HCT116 (cell line): ENCODE data around the gene ALKBH6. TPM values are rescaled to one million over a fixed set of nuclear protein-coding genes. Genes with fewer than 3 reads are reported as not detected.

Source experiments
- ATAC-seq: fragments of 200-7000 bp; cut with Tn5 transposase; 2 replicates; pipeline ENCODE4 v1.9.1; 2020; ENCODE audit warnings: mild to moderate bottlenecking, moderate library complexity
- BruUV-seq: library from RNA; stranded (reverse); fragments of 400-500 nt; replicated peaks from 2 replicates; lab custom pipeline; 2021; lab: Mats Ljungman, UMichigan
- CTCF ChIA-PET: fragments of 300-600 bp; sonication (Branson Sonifier 250); formaldehyde crosslinking; loops from one replicate; lab custom pipeline; 2021; ENCODE audit warnings: antibody characterized with exemption; lab: Charles Lee
- POLR2A ChIA-PET: fragments of 300-600, 350-600 bp; sonication (Branson Sonifier 250); formaldehyde crosslinking; loops from one replicate; lab custom pipeline; 2021; ENCODE audit warnings: antibody characterized with exemption; lab: Charles Lee
- RAD21 ChIA-PET, 2 experiments: fragments of 300-600 bp; sonication (Branson Sonifier 250); formaldehyde crosslinking; loops; one replicate each; lab custom pipeline; 2023; ENCODE audit warnings: low total read pairs in 2 of 2; ENCODE audit not compliant: uncharacterized antibody in 2 of 2, unreplicated experiment in 2 of 2, low non-redundant PET in 1 of 2; lab: Charles Lee
- DNase-seq: peaks from one replicate; pipeline ENCODE4 v3.0.0-alpha.2; 2010; ENCODE audit warnings: low read depth, low spot score
- H2AFZ ChIP-seq: fragments of 200-600 bp; shearing (Covaris generic), sonication (generic); 2 replicates; pipeline ENCODE4 v1.6.1; 2017; ENCODE audit warnings: low read depth, mixed run types, mixed read lengths, antibody characterized with exemption, low read length; ENCODE audit not compliant: poor library complexity, severe bottlenecking
- H3K27ac ChIP-seq: 2 replicates; pipeline ENCODE4 v1.5.1; 2012; ENCODE audit warnings: low read depth, low read length
- H3K27me3 ChIP-seq: fragments of 200-600 bp; sonication (generic); 2 replicates; pipeline ENCODE4 v1.6.1; 2016; ENCODE audit warnings: mixed run types, low read length, mixed read lengths; ENCODE audit not compliant: insufficient read depth
- H3K36me3 ChIP-seq, 2 experiments: fragments of 200-500 bp in 1 of 2; fragments of 200-600 bp in 1 of 2; sonication (Bioruptor generic) in 1 of 2; sonication (generic) in 1 of 2; 2 replicates each; pipeline versions ENCODE4 v1.5.1 to v1.6.1; 2014 to 2016; ENCODE audit warnings: low read length in 2 of 2, inconsistent platforms in 1 of 2, mixed read lengths in 1 of 2, mixed run types in 1 of 2; ENCODE audit not compliant: insufficient read depth in 2 of 2, control insufficient read depth in 1 of 2
- H3K4me1 ChIP-seq, 2 experiments: fragments of 200-600 bp in 1 of 2; sonication (generic) in 1 of 2; 2 replicates each; pipeline versions ENCODE4 v1.5.1 to v1.6.1; 2012 to 2017; ENCODE audit warnings: low read length in 2 of 2, inconsistent platforms in 1 of 2, mild to moderate bottlenecking in 1 of 2, mixed read lengths in 1 of 2, mixed run types in 1 of 2, moderate library complexity in 1 of 2; ENCODE audit not compliant: insufficient read depth in 2 of 2, control insufficient read depth in 1 of 2
- H3K4me2 ChIP-seq: fragments of 200-600 bp; sonication (generic); 2 replicates; pipeline ENCODE4 v1.6.1; 2017; ENCODE audit warnings: mixed run types, low read length, mixed read lengths
- H3K4me3 ChIP-seq, 2 experiments: fragments of 200-600 bp in 1 of 2; sonication (generic) in 1 of 2; replicated peaks in 1 of 2; 2 replicates each; pipeline ENCODE4 v1.5.1; 2011 to 2016; ENCODE audit warnings: low read length in 2 of 2, control low read depth in 1 of 2, low read depth in 1 of 2, mild to moderate bottlenecking in 1 of 2, mixed read lengths in 1 of 2, mixed run types in 1 of 2
- H3K79me2 ChIP-seq: fragments of 200-600 bp; sonication (generic); 2 replicates; pipeline ENCODE4 v1.6.1; 2017; ENCODE audit warnings: mild to moderate bottlenecking, mixed run types, low read length, moderate library complexity, mixed read lengths; ENCODE audit not compliant: insufficient read depth
- H3K9ac ChIP-seq: fragments of 200-600 bp; sonication (generic); 2 replicates; pipeline ENCODE4 v1.6.1; 2016; ENCODE audit warnings: low read length, mixed read lengths
- H3K9me2 ChIP-seq: fragments of 200-600 bp; sonication (generic), shearing (Covaris generic); 2 replicates; pipeline ENCODE4 v1.6.1; 2017; ENCODE audit warnings: mixed run types, mild to moderate bottlenecking, moderate library complexity; ENCODE audit not compliant: insufficient read depth
- H3K9me3 ChIP-seq, 2 experiments: fragments of 200-500 bp in 1 of 2; fragments of 200-600 bp in 1 of 2; sonication (Bioruptor generic) in 1 of 2; sonication (generic) in 1 of 2; 2 replicates each; pipeline ENCODE4 v1.6.1; 2014 to 2017; ENCODE audit warnings: low read length in 2 of 2, mixed read lengths in 2 of 2, inconsistent platforms in 1 of 2, low read depth in 1 of 2, mild to moderate bottlenecking in 1 of 2, mixed run types in 1 of 2, moderate library complexity in 1 of 2; ENCODE audit not compliant: control insufficient read depth in 1 of 2, insufficient read depth in 1 of 2
- H4K20me1 ChIP-seq: fragments of 200-600 bp; sonication (generic), shearing (Covaris generic); 2 replicates; pipeline ENCODE4 v1.6.1; 2017; ENCODE audit warnings: mixed run types, mild to moderate bottlenecking, moderate library complexity; ENCODE audit not compliant: insufficient read depth
- CBX3 ChIP-seq: IDR thresholded peaks from 2 replicates; pipeline ENCODE4 v1.6.1; 2012; ENCODE audit warnings: low read depth
- CTCF ChIP-seq, 3 experiments: fragments of 200-600 bp in 1 of 3; sonication (generic) in 1 of 3; IDR thresholded peaks in 2 of 3; conservative IDR thresholded peaks in 1 of 3; 2 replicates each; pipeline ENCODE4 v1.5.1; 2012 to 2017; ENCODE audit warnings: low read depth in 2 of 3, low read length in 2 of 3, antibody characterized with exemption in 1 of 3, borderline replicate concordance in 1 of 3, control low read depth in 1 of 3, mild to moderate bottlenecking in 1 of 3, mixed read lengths in 1 of 3, mixed run types in 1 of 3, moderate library complexity in 1 of 3; ENCODE audit not compliant: insufficient read depth in 1 of 3
- ELF1 ChIP-seq: IDR thresholded peaks from 2 replicates; pipeline ENCODE4 v1.6.1; 2012; ENCODE audit warnings: low read depth, borderline replicate concordance
- EZH2 ChIP-seq: fragments of 200-600 bp; sonication (generic); IDR thresholded peaks from 2 replicates; pipeline ENCODE4 v1.6.1; 2017; ENCODE audit warnings: antibody characterized with exemption, mixed run types
- EZH2phosphoT487 ChIP-seq: fragments of 200-600 bp; IDR thresholded peaks from 2 replicates; pipeline ENCODE4 v1.6.1; 2018; ENCODE audit warnings: antibody characterized with exemption, borderline replicate concordance
- FOSL1 ChIP-seq: IDR thresholded peaks from 2 replicates; pipeline ENCODE4 v1.6.1; 2012; ENCODE audit warnings: low read depth
- MAX ChIP-seq: IDR thresholded peaks from 2 replicates; pipeline ENCODE4 v1.6.1; 2012
- POLR2A ChIP-seq: IDR thresholded peaks from 2 replicates; pipeline ENCODE4 v1.7.0; 2011; ENCODE audit warnings: borderline replicate concordance; ENCODE audit not compliant: insufficient read depth, insufficient read length; ENCODE audit errors: extremely low read depth
- RAD21 ChIP-seq: IDR thresholded peaks from 2 replicates; pipeline ENCODE4 v1.6.1; 2012; ENCODE audit warnings: low read depth, mild to moderate bottlenecking
- YY1 ChIP-seq: IDR thresholded peaks from 2 replicates; pipeline ENCODE4 v1.6.1; 2011; ENCODE audit warnings: low read length, low read depth, moderate library complexity, mild to moderate bottlenecking; ENCODE audit not compliant: insufficient replicate concordance; ENCODE audit errors: extremely low read depth
- ZBTB33 ChIP-seq: IDR thresholded peaks from 2 replicates; pipeline ENCODE4 v1.6.1; 2011; ENCODE audit warnings: mild to moderate bottlenecking, low read length, moderate library complexity; ENCODE audit not compliant: insufficient replicate concordance; ENCODE audit errors: extremely low read depth
- ZFX ChIP-seq: fragments of 450-650 bp; IDR thresholded peaks from 2 replicates; pipeline ENCODE4 v1.6.1; 2017
- ZNF274 ChIP-seq: fragments of 200-500 bp; sonication (Bioruptor generic); IDR thresholded peaks from 2 replicates; pipeline ENCODE4 v1.6.1; 2014; ENCODE audit warnings: mild to moderate bottlenecking, low read depth, low read length, inconsistent platforms
- intact Hi-C: fragments of 100-400 bp; cut with micrococcal nuclease; formaldehyde crosslinking; loops from 2 replicates; pipeline ENCODE4 v1.10.0; 2022
- total RNA-seq: library from RNA; stranded (reverse); gene quantifications from one replicate; pipeline ENCODE4 v1.2.1, GENCODE V29; 2021; ENCODE audit not compliant: unreplicated experiment

ALKBH6 gene
- total RNA-seq, 1 experiment from 2014 or later: 28.6 TPM

GRCh38 chr19:36061367-36061766 is 47.4 kb upstream of the ALKBH6 start (continued):
- no peak for TF ChIP-seq ZBTB33
- TF ChIP-seq POLR2A: no peak
- no peak for TF ChIP-seq YY1
- TF ChIP-seq FOSL1: no peak
- TF ChIP-seq CTCF (IDR thresholded peaks at IDR 0.05 in 2 of 3, conservative IDR thresholded peaks at IDR 0.05 in 1 of 3; ENCODE audit: borderline replicate concordance in 1 of 3, insufficient read depth in 1 of 3, low read depth in 2 of 3, low read length in 2 of 3): no peak
- no peak for TF ChIP-seq EZH2phosphoT487
- TF ChIP-seq CBX3: no peak
- no peak for TF ChIP-seq MAX
- TF ChIP-seq ZNF274: no peak

- Histone ChIP-seq H3K4me2 (no peak overlapping the region), H2AFZ (no peak overlapping the region), H3K4me3 (no peak overlapping the region), H3K36me3 (peaks cover 11 to 23% of the 10 kb centered on the region in 2 experiments; a peak in 3 of 4 replicates), H3K9me3 (no peaks in the 10 kb centered on the region), H3K27me3 (no peaks in the 10 kb centered on the region), H3K9ac (no peak overlapping the region), H4K20me1 (no peaks in the 10 kb centered on the region), H3K9me2 (no peaks in the 10 kb centered on the region), H3K79me2 (peaks cover 29% of the 10 kb centered on the region), H3K4me1 (peaks cover 8 to 12% of the 10 kb centered on the region in 2 experiments), H3K27ac (no peak overlapping the region)
- BruUV-seq: no TSS peak
- RAD21 ChIA-PET: interaction anchor here in 1 of 2 experiments (1.0 to 1.3 kb wide), 2 partner anchors 54 to 67 kb away, joined by 3 to 4 read pairs; partner anchors contain the start of genes POLR2I and TBCB
- intact Hi-C loops: loop anchor here (1.0 to 10.0 kb wide), 4 partner anchors 67 to 1054 kb away; partner anchors contain the start of gene ZNF566
- ATAC-seq (peak; percentile 82), DNase-seq (no peak)
- CTCF ChIA-PET: interaction anchor here (0.8 to 1.2 kb wide), 4 partner anchors 10 to 67 kb away, joined by 3 to 4 read pairs (median 4); partner anchors contain the start of genes POLR2I and TBCB
- POLR2A ChIA-PET: interaction anchor here (1.6 kb wide), 1 partner anchor 55 kb away, joined by 4 read pairs; the partner anchor contains the start of genes POLR2I and TBCB
- TF ChIP-seq ELF1 (no peak), CTCF (IDR thresholded peaks at IDR 0.05 in 2 of 3, conservative IDR thresholded peaks at IDR 0.05 in 1 of 3; ENCODE audit: borderline replicate concordance in 1 of 3, insufficient read depth in 1 of 3, low read depth in 2 of 3, low read length in 2 of 3) (peak; percentile 24 to 75 (median 59); a peak in 4 of 6 replicates), ZFX (no peak), ZBTB33 (no peak), FOSL1 (no peak), RAD21 (peak; percentile 79), EZH2 (no peak)
Observed at GRCh38 chr19:36060430-36060829, 46.4 kb upstream of the ALKBH6 start.
